Neural cell (in vitro differentiated cells): ENCODE results near the gene RHOH. TPM values are rescaled to one million over a fixed set of nuclear protein-coding genes. Genes with fewer than 3 reads are reported as not detected.

Experiments used
- H2AFZ ChIP-seq: fragments of 200-600, 300-800 bp; sonication (generic), shearing (Covaris generic); 2 replicates; pipeline ENCODE4 v1.6.0; 2014; ENCODE audit warnings: low read depth, mild to moderate bottlenecking, antibody characterized with exemption, low read length, moderate library complexity
- H3F3A ChIP-seq: fragments of 200-600 bp; shearing (Covaris generic); 2 replicates; pipeline ENCODE4 v1.6.1; 2016; ENCODE audit warnings: mild to moderate bottlenecking, moderate library complexity, mixed read lengths, antibody characterized with exemption, low read length; ENCODE audit not compliant: insufficient read depth, poor library complexity, severe bottlenecking
- H3K27ac ChIP-seq: fragments of 200-600, 300-800 bp; sonication (generic), shearing (Covaris generic); 2 replicates; pipeline ENCODE4 v1.5.1; 2014; ENCODE audit warnings: mild to moderate bottlenecking, low read length, moderate library complexity
- H3K27me3 ChIP-seq: fragments of 300-800, 200-600 bp; sonication (generic), shearing (Covaris generic); 2 replicates; pipeline ENCODE4 v1.6.0; 2014; ENCODE audit warnings: mild to moderate bottlenecking, low read depth, low read length, moderate library complexity; ENCODE audit not compliant: insufficient read depth
- H3K36me3 ChIP-seq: fragments of 300-800, 200-600 bp; sonication (generic), shearing (Covaris generic); 2 replicates; pipeline ENCODE4 v1.5.1; 2014; ENCODE audit warnings: mild to moderate bottlenecking, antibody characterized with exemption, low read length, moderate library complexity; ENCODE audit not compliant: insufficient read depth
- H3K4me2 ChIP-seq: fragments of 300-800, 200-600 bp; sonication (generic), shearing (Covaris generic); 2 replicates; pipeline ENCODE4 v1.6.0; 2014; ENCODE audit warnings: mild to moderate bottlenecking, low read length
- H3K4me3 ChIP-seq: fragments of 300-800, 200-600 bp; sonication (generic), shearing (Covaris generic); 2 replicates; pipeline ENCODE4 v1.5.1; 2014; ENCODE audit warnings: mild to moderate bottlenecking, low read length, moderate library complexity
- H3K79me2 ChIP-seq: fragments of 200-600 bp; shearing (Covaris generic); replicated peaks from 2 replicates; pipeline ENCODE4 v1.6.0; 2014; ENCODE audit warnings: mild to moderate bottlenecking, low read length, moderate library complexity; ENCODE audit not compliant: insufficient read depth
- H3K9ac ChIP-seq: fragments of 300-800, 200-600 bp; sonication (generic), shearing (Covaris generic); 2 replicates; pipeline ENCODE4 v1.6.1; 2016; ENCODE audit warnings: mild to moderate bottlenecking, low read length, mixed read lengths
- H3K9me2 ChIP-seq: fragments of 200-600 bp; shearing (Covaris generic); 2 replicates; pipeline ENCODE4 v1.6.1; 2016; ENCODE audit warnings: mild to moderate bottlenecking, low read length, mixed read lengths; ENCODE audit not compliant: insufficient read depth
- H3K9me3 ChIP-seq: fragments of 200-600, 300-800 bp; sonication (generic), shearing (Covaris generic); 2 replicates; pipeline ENCODE4 v1.6.1; 2016; ENCODE audit warnings: mild to moderate bottlenecking, mixed run types, low read length, moderate library complexity, mixed read lengths
- H4K20me1 ChIP-seq: fragments of 200-600 bp; shearing (Covaris generic); 2 replicates; pipeline ENCODE4 v1.6.1; 2016; ENCODE audit warnings: mild to moderate bottlenecking, mixed run types; ENCODE audit not compliant: insufficient read depth
- CTCF ChIP-seq: fragments of 450-650 bp; IDR thresholded peaks from 2 replicates; pipeline ENCODE4 v1.5.1; 2014; ENCODE audit warnings: antibody characterized with exemption, mild to moderate bottlenecking, moderate library complexity; ENCODE audit not compliant: poor library complexity, severe bottlenecking
- EP300 ChIP-seq: fragments of 450-650 bp; conservative IDR thresholded peaks from 2 replicates; pipeline ENCODE4 v1.6.1; 2014; ENCODE audit warnings: antibody characterized with exemption, mild to moderate bottlenecking, moderate library complexity; ENCODE audit not compliant: poor library complexity, severe bottlenecking
- EZH2 ChIP-seq: fragments of 200-600, 300-800 bp; shearing (Covaris generic), sonication (generic); IDR thresholded peaks from 2 replicates; pipeline ENCODE4 v1.6.1; 2014; ENCODE audit warnings: antibody characterized with exemption, low read length, borderline replicate concordance, mild to moderate bottlenecking; ENCODE audit not compliant: insufficient read depth, poor library complexity, severe bottlenecking
- MXI1 ChIP-seq: fragments of 450-650 bp; conservative IDR thresholded peaks from 2 replicates; pipeline ENCODE4 v1.6.1; 2014; ENCODE audit warnings: antibody characterized with exemption, mild to moderate bottlenecking; ENCODE audit not compliant: poor library complexity, severe bottlenecking
- POLR2AphosphoS5 ChIP-seq: IDR thresholded peaks from 2 replicates; pipeline ENCODE4 v1.6.1; 2012
- RAD21 ChIP-seq: fragments of 450-650 bp; conservative IDR thresholded peaks from 2 replicates; pipeline ENCODE4 v1.6.1; 2014; ENCODE audit warnings: antibody characterized with exemption, mild to moderate bottlenecking, moderate library complexity
- REST ChIP-seq: IDR thresholded peaks from 2 replicates; pipeline ENCODE4 v1.6.1; 2012; ENCODE audit warnings: borderline replicate concordance
- SMC3 ChIP-seq: fragments of 450-650 bp; conservative IDR thresholded peaks from 2 replicates; pipeline ENCODE4 v1.6.1; 2014; ENCODE audit warnings: antibody characterized with exemption, mild to moderate bottlenecking, moderate library complexity; ENCODE audit not compliant: poor library complexity
- TAF1 ChIP-seq: IDR thresholded peaks from 2 replicates; pipeline ENCODE4 v1.6.1; 2012; ENCODE audit warnings: low read depth
- polyA plus RNA-seq: library from polyadenylated mRNA; depleted of rRNA; stranded (reverse); fragments of >200 nt; gene quantifications from 2 replicates; pipeline ENCODE4 v1.2.3, GENCODE V29; 2014

RHOH gene
- polyA plus RNA-seq, 1 donor from 2014 or later: not detected

GRCh38 chr4:40173470-40173875 is 23.4 kb upstream of the RHOH start:
- H3K79me2 ChIP-seq: no peaks in the 10 kb centered on the region
- no peaks in the 10 kb centered on the region for H3K36me3 ChIP-seq
- H3K27ac ChIP-seq: no peak overlapping the region
- no peak overlapping the region for H2AFZ ChIP-seq
- no peak overlapping the region for H3K9ac ChIP-seq
- no peak overlapping the region for H3K4me3 ChIP-seq
- no peak overlapping the region for H3K4me2 ChIP-seq
- no peaks in the 10 kb centered on the region for H3K9me2 ChIP-seq
- TF ChIP-seq CTCF (no peak), EZH2 (no peak), REST (no peak), RAD21 (no peak), EP300 (no peak), SMC3 (no peak), POLR2AphosphoS5 (no peak), TAF1 (no peak), MXI1 (no peak)
- no peaks in the 10 kb centered on the region for H3K27me3 ChIP-seq
- no peaks in the 10 kb centered on the region for H4K20me1 ChIP-seq
- no peaks in the 10 kb centered on the region for H3K9me3 ChIP-seq
- no peaks in the 10 kb centered on the region for H3F3A ChIP-seq

- TF ChIP-seq MXI1 (no peak), TAF1 (no peak), SMC3 (no peak), EP300 (no peak), POLR2AphosphoS5 (no peak), REST (no peak), RAD21 (no peak), CTCF (no peak), EZH2 (no peak)
- no peak overlapping the region for H3K4me2 ChIP-seq
- no peak overlapping the region for H2AFZ ChIP-seq
Observed at GRCh38 chr4:40176602-40177001, 20.2 kb upstream of the RHOH start.

More at GRCh38 chr4:40176602-40177001, 20.2 kb upstream of the RHOH start:
- Histone ChIP-seq H4K20me1 (no peaks in the 10 kb centered on the region), H3K9ac (no peak overlapping the region), H3K4me3 (no peak overlapping the region), H3K79me2 (no peaks in the 10 kb centered on the region), H3F3A (no peaks in the 10 kb centered on the region), H3K9me3 (no peaks in the 10 kb centered on the region), H3K36me3 (no peaks in the 10 kb centered on the region), H3K27me3 (no peaks in the 10 kb centered on the region), H3K27ac (no peak overlapping the region), H3K9me2 (no peaks in the 10 kb centered on the region)
